HEK293T (cell line): ENCODE data around the gene AASDHPPT.

Experiments used
- CTCF ChIA-PET: fragments of 350-600 bp; formaldehyde crosslinking; extraction: SDS; loops from one replicate; lab custom pipeline; 2021; ENCODE audit warnings: antibody characterized with exemption, inconsistent platforms; lab: Yijun Ruan, JAX
- POLR2A ChIA-PET: fragments of 350-600 bp; formaldehyde crosslinking; extraction: SDS; loops from one replicate; lab custom pipeline; 2020; ENCODE audit warnings: antibody characterized with exemption, inconsistent platforms; lab: Yijun Ruan, JAX
- DNase-seq: peaks from one replicate; pipeline ENCODE4 v3.0.0; 2012; ENCODE audit warnings: mixed read lengths; ENCODE audit errors: extremely low spot score
- ARNT ChIP-seq: fragments of 450-650 bp; IDR thresholded peaks from 2 replicates; pipeline ENCODE4 v1.6.1; 2017; ENCODE audit warnings: mild to moderate bottlenecking
- BHLHE40 ChIP-seq: fragments of 450-650 bp; IDR thresholded peaks from 2 replicates; pipeline ENCODE4 v1.6.1; 2016; ENCODE audit warnings: mild to moderate bottlenecking, moderate library complexity, borderline replicate concordance
- CTBP1 ChIP-seq: fragments of 450-650 bp; IDR thresholded peaks from 2 replicates; pipeline ENCODE4 v1.6.1; 2016; ENCODE audit warnings: borderline replicate concordance
- ELF4 ChIP-seq: fragments of 450-650 bp; IDR thresholded peaks from 2 replicates; pipeline ENCODE4 v1.6.1; 2017; ENCODE audit warnings: antibody characterized with exemption
- FOXA1 ChIP-seq: fragments of 450-650 bp; IDR thresholded peaks from 2 replicates; pipeline ENCODE4 v1.6.1; 2016; ENCODE audit warnings: mild to moderate bottlenecking
- FOXK2 ChIP-seq: fragments of 450-650 bp; IDR thresholded peaks from 2 replicates; pipeline ENCODE4 v1.6.1; 2016; ENCODE audit warnings: mild to moderate bottlenecking
- FOXM1 ChIP-seq: fragments of 450-650 bp; IDR thresholded peaks from 2 replicates; pipeline ENCODE4 v1.6.1; 2017; ENCODE audit warnings: mild to moderate bottlenecking, borderline replicate concordance
- HDGF ChIP-seq: fragments of 450-650 bp; IDR thresholded peaks from 2 replicates; pipeline ENCODE4 v1.6.1; 2017; ENCODE audit warnings: antibody characterized with exemption, borderline replicate concordance
- L3MBTL2 ChIP-seq: fragments of 450-650 bp; conservative IDR thresholded peaks from 2 replicates; pipeline ENCODE4 v1.6.1; 2016; ENCODE audit warnings: mild to moderate bottlenecking
- LEF1 ChIP-seq: fragments of 450-650 bp; IDR thresholded peaks from 2 replicates; pipeline ENCODE4 v1.6.1; 2017; ENCODE audit warnings: mild to moderate bottlenecking, borderline replicate concordance
- NFRKB ChIP-seq: fragments of 450-650 bp; IDR thresholded peaks from 2 replicates; pipeline ENCODE4 v1.6.1; 2016; ENCODE audit warnings: mild to moderate bottlenecking, moderate library complexity
- PKNOX1 ChIP-seq: fragments of 450-650 bp; IDR thresholded peaks from 2 replicates; pipeline ENCODE4 v1.6.1; 2016
- SP1 ChIP-seq: fragments of 450-650 bp; IDR thresholded peaks from 2 replicates; pipeline ENCODE4 v1.6.1; 2017
- SUZ12 ChIP-seq: fragments of 450-650 bp; IDR thresholded peaks from 2 replicates; pipeline ENCODE4 v1.6.1; 2016; ENCODE audit warnings: mild to moderate bottlenecking
- TARDBP ChIP-seq: fragments of 450-650 bp; IDR thresholded peaks from 2 replicates; pipeline ENCODE4 v1.6.1; 2016
- ZNF384 ChIP-seq: fragments of 450-650 bp; IDR thresholded peaks from 2 replicates; pipeline ENCODE4 v1.6.1; 2016

AASDHPPT gene

GRCh38 chr11:106077609-106078455 is at the start of gene AASDHPPT:
TSS of gene AASDHPPT (plus strand) at chr11:106077662. CDS start at chr11:106077711, 49 bp downstream.
- TF ChIP-seq PKNOX1 (peak; percentile 72), CTBP1 (no peak), L3MBTL2 (peak; percentile 75)
- POLR2A ChIA-PET: interaction anchor here (0.8 to 1.2 kb wide), 3 partner anchors 9 to 144 kb away, joined by 3 to 7 read pairs (median 3); no protein-coding TSS in a partner anchor
- CTCF ChIA-PET: interaction anchor here (1.2 kb wide), 1 partner anchor 9 kb away, joined by 5 read pairs; no protein-coding TSS in a partner anchor
- peak; percentile 22 for DNase-seq

- POLR2A ChIA-PET: no interaction called here
Measured at GRCh38 chr11:106030609-106031008, 46.9 kb upstream of the AASDHPPT start.

GRCh38 chr11:106031202-106031810 is 46.2 kb upstream of the AASDHPPT start:
- ChIA-PET POLR2A (no interaction called here), CTCF (interaction anchor here (0.9 kb wide), 1 partner anchor 19 kb away, joined by 4 read pairs; no protein-coding TSS in a partner anchor)
- TF ChIP-seq ZNF384 (no peak), FOXK2 (no peak), ELF4 (no peak), L3MBTL2 (no peak), FOXM1 (no peak), CTBP1 (no peak), HDGF (no peak), NFRKB (no peak), LEF1 (no peak)
- no peak for DNase-seq

More at GRCh38 chr11:106030609-106031008, 46.9 kb upstream of the AASDHPPT start:
- TF ChIP-seq BHLHE40: no peak
- no peak for TF ChIP-seq HDGF
- no peak for TF ChIP-seq SUZ12
- TF ChIP-seq FOXA1: no peak
- TF ChIP-seq TARDBP: no peak
- no peak for TF ChIP-seq ELF4
- no peak for TF ChIP-seq FOXK2
- TF ChIP-seq CTBP1: no peak
- TF ChIP-seq ZNF384: no peak
- no peak for TF ChIP-seq PKNOX1
- no peak for TF ChIP-seq L3MBTL2
- no peak for TF ChIP-seq ARNT
- TF ChIP-seq SP1: no peak
- CTCF ChIA-PET: interaction anchor here (0.9 kb wide), 1 partner anchor 20 kb away, joined by 4 read pairs; no protein-coding TSS in a partner anchor
- no peak for DNase-seq

GRCh38 chr11:106031936-106032335 is 45.5 kb upstream of the AASDHPPT start:
- TF ChIP-seq FOXA1 (no peak), PKNOX1 (no peak), TARDBP (no peak), L3MBTL2 (no peak), NFRKB (no peak), ZNF384 (no peak), BHLHE40 (no peak), SUZ12 (no peak), ELF4 (no peak), ARNT (no peak), CTBP1 (no peak), HDGF (no peak), FOXK2 (no peak), LEF1 (no peak), FOXM1 (no peak), SP1 (no peak)
- CTCF ChIA-PET: no interaction called here
- POLR2A ChIA-PET: no interaction called here
- no peak for DNase-seq

- no peak for DNase-seq
- POLR2A ChIA-PET: no interaction called here
- TF ChIP-seq ELF4: no peak
- TF ChIP-seq BHLHE40: no peak
- TF ChIP-seq FOXA1: no peak
- no peak for TF ChIP-seq SUZ12
- TF ChIP-seq L3MBTL2: no peak
- TF ChIP-seq ZNF384: no peak
- no peak for TF ChIP-seq SP1
- no peak for TF ChIP-seq HDGF
- no peak for TF ChIP-seq NFRKB
- TF ChIP-seq FOXM1: no peak
- TF ChIP-seq PKNOX1: no peak
- CTCF ChIA-PET: no interaction called here
Measured at GRCh38 chr11:106032861-106033260, 44.6 kb upstream of the AASDHPPT start.
